ENCODE measurements around the gene LINC00305.

Gene LINC00305

DNA sequence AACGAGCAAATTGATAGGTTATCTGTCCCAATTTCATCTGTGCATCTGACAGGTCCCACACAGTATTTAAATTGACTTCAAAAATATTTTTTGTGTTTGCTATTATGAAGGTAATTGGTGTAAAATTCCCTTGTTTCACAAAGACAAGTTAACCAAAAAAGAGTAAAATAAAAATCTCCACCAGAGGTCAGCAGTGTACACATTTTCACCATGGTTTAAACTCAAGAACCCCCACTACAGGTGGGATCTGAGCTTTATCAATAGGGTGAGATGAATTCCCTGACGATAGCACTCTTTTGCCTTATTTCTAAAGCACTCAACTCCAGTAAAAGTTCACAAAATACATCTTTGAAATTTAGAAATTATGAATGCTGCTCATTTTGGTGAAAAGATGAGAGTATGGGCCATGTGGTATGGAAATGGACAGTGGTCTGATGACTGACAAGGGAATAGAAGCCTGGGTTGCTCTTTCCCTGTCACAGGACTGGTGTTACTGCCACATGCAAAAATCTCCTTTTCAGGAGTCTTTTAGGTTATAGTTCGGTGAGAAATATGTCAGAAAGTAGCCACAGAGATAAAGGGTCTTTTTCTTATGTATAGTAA, 111.0 kb downstream of the LINC00305 start:
- in situ Hi-C loops (cut with MboI; ENCODE audit: low sequenced_read_pairs) = no loop called here

DNA sequence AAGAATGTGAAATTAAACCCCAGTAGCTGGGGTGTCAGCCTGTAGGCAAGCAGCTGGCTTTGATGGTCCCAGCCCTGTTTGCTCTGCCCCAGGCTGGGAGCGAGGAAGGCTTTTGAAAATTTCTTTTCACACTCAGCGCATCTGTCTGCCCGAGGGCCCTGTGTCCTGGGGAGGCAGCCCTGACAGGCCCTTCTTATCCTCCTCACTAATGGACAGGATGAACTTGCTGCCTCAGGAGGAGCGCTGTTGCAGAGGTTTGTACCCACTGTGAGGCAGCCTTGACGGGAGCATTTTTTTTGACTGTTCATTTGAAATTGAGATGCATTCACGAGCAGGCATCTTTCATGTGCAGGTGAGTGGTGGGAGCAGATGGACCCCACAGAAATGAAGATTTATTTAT, 116.6 kb downstream of the LINC00305 start:
- in situ Hi-C loops (cut with MboI; ENCODE audit: low sequenced_read_pairs) = no loop called here

DNA sequence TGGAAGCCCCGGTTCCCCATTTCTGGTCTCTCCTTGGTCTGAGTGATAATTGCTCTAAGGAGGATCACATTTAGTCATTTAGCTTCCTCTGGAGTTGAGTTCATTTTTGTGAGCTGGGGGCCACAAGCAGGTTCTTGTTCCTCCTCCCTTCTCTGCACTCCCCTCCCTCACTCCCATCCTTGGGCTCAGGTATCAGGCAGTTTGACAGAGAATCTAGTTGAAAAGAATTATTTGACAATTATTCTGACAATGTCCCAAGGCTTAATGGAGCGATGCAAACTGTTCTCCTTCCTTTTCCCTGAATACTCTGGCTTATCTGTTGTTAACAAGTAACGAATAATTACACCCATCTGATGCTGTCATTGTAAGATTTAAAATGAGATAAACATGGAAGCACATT, 117.5 kb downstream of the LINC00305 start:
- in situ Hi-C loops (cut with MboI; ENCODE audit: low sequenced_read_pairs) = no loop called here
